Fibroblast of lung (primary cell): ENCODE results near the gene SPINK5. TPM values are rescaled to one million over a fixed set of nuclear protein-coding genes. Genes with fewer than 3 reads are reported as not detected.

Experiments used
- DNase-seq, 2 donors: peaks; one replicate each; pipeline versions ENCODE4 v3.0.0 to v3.0.0-alpha.2; 2010; ENCODE audit warnings: low read depth in 2 of 2
- H2AFZ ChIP-seq: 2 replicates; pipeline ENCODE4 v1.5.1; 2012; ENCODE audit warnings: low read length, control low read depth, inconsistent platforms
- H3K27ac ChIP-seq: 2 replicates; pipeline ENCODE4 v1.5.1; 2011; ENCODE audit warnings: low read length, control low read depth; ENCODE audit not compliant: insufficient read depth
- H3K27me3 ChIP-seq: 2 replicates; pipeline ENCODE4 v1.5.1; 2011; ENCODE audit warnings: mild to moderate bottlenecking, low read length; ENCODE audit not compliant: control insufficient read depth, insufficient read depth
- H3K36me3 ChIP-seq: 2 replicates; pipeline ENCODE4 v1.5.1; 2011; ENCODE audit warnings: low read length; ENCODE audit not compliant: control insufficient read depth, insufficient read depth
- H3K4me1 ChIP-seq: 2 replicates; pipeline ENCODE4 v1.5.1; 2011; ENCODE audit warnings: low read length; ENCODE audit not compliant: control insufficient read depth, insufficient read depth; ENCODE audit errors: extremely low read depth
- H3K4me2 ChIP-seq: 2 replicates; pipeline ENCODE4 v1.5.1; 2011; ENCODE audit warnings: low read length, control low read depth; ENCODE audit not compliant: insufficient read depth; ENCODE audit errors: extremely low read depth
- H3K4me3 ChIP-seq, 4 experiments: fragments of 200-600 bp in 1 of 4; sonication (generic) in 1 of 4; replicated peaks in 1 of 4; 2 replicates each; pipeline ENCODE4 v1.5.1; 2011 to 2016; ENCODE audit warnings: low read length in 4 of 4, low read depth in 3 of 4, mild to moderate bottlenecking in 3 of 4, control low read depth in 2 of 4, inconsistent platforms in 1 of 4, mixed read lengths in 1 of 4; ENCODE audit not compliant: insufficient read depth in 1 of 4; ENCODE audit errors: control extremely low read depth in 1 of 4
- H3K79me2 ChIP-seq: 2 replicates; pipeline ENCODE4 v1.5.1; 2012; ENCODE audit warnings: mild to moderate bottlenecking, low read length, inconsistent platforms; ENCODE audit not compliant: control insufficient read depth, insufficient read depth
- H3K9ac ChIP-seq: 2 replicates; pipeline ENCODE4 v1.5.1; 2011; ENCODE audit warnings: mild to moderate bottlenecking, low read length, control low read depth; ENCODE audit not compliant: insufficient read depth
- H3K9me3 ChIP-seq: 2 replicates; pipeline ENCODE4 v1.5.1; 2012; ENCODE audit warnings: low read depth, low read length; ENCODE audit not compliant: control insufficient read depth, insufficient read depth
- H4K20me1 ChIP-seq: 2 replicates; pipeline ENCODE4 v1.5.1; 2011; ENCODE audit warnings: low read length; ENCODE audit not compliant: control insufficient read depth, insufficient read depth; ENCODE audit errors: extremely low read depth
- EZH2 ChIP-seq: IDR thresholded peaks from 2 replicates; pipeline ENCODE4 v1.5.1; 2012; ENCODE audit warnings: low read length, control low read depth, mild to moderate bottlenecking; ENCODE audit errors: missing control alignments
- polyA plus RNA-seq, 2 donors: library from polyadenylated mRNA; depleted of rRNA in 1 of 2; stranded (reverse) in 1 of 2; unstranded in 1 of 2; fragments of >200 nt; gene quantifications; 2 replicates each; pipeline ENCODE4 v1.2.1, GENCODE V29; 2011 to 2012; ENCODE audit warnings: missing spikeins in 1 of 2
- total RNA-seq: library from RNA; depleted of rRNA; stranded (reverse); fragments of >200 nt; gene quantifications from 2 replicates; pipeline ENCODE4 v1.2.1, GENCODE V29; 2014
- TF ChIP-seq, protein P1 (sequence below), 2 donors: IDR thresholded peaks in 1 of 2; conservative IDR thresholded peaks in 1 of 2; 1 replicate in 1 of 2; 2 replicates in 1 of 2; pipeline ENCODE4 v1.5.1; 2011 to 2012; ENCODE audit warnings: low read length in 2 of 2, control low read depth in 1 of 2, inconsistent platforms in 1 of 2, low read depth in 1 of 2, mild to moderate bottlenecking in 1 of 2

The SPINK5 gene
- total and polyA plus RNA-seq, 2 donors (not counting 1 experiment from before 2014, with no cell fraction given), result not detected

DNA sequence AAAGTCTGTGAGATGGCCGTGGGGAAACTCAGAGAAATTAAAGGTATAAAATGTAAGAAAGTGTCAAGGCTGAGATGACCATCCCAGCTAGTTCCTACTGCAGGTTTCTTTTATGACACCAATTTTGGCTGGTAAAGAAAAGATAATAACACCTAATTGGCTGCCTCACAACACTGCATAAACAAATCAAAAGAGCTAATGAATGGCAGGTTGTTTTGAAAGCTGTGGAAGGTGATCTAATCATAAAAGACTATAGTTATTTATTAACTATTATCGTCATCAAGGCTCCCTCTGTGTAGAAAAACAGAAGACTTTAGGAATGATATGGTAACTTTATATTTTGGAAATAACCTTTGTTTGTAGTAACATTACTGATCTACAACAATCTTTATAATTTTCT lies 3.5 kb upstream of the SPINK5 start:
- H3K79me2 ChIP-seq, result no peaks in the 10 kb centered on the region
- H2AFZ ChIP-seq, result no peak overlapping the region
- H3K4me3 ChIP-seq, result no peak overlapping the region
- H3K27ac ChIP-seq, result no peak overlapping the region
- no peaks in the 10 kb centered on the region for H3K36me3 ChIP-seq
- DNase-seq, result no peak
- no peaks in the 10 kb centered on the region for H3K27me3 ChIP-seq
- TF ChIP-seq, protein P1, sequence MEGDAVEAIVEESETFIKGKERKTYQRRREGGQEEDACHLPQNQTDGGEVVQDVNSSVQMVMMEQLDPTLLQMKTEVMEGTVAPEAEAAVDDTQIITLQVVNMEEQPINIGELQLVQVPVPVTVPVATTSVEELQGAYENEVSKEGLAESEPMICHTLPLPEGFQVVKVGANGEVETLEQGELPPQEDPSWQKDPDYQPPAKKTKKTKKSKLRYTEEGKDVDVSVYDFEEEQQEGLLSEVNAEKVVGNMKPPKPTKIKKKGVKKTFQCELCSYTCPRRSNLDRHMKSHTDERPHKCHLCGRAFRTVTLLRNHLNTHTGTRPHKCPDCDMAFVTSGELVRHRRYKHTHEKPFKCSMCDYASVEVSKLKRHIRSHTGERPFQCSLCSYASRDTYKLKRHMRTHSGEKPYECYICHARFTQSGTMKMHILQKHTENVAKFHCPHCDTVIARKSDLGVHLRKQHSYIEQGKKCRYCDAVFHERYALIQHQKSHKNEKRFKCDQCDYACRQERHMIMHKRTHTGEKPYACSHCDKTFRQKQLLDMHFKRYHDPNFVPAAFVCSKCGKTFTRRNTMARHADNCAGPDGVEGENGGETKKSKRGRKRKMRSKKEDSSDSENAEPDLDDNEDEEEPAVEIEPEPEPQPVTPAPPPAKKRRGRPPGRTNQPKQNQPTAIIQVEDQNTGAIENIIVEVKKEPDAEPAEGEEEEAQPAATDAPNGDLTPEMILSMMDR (conservative IDR thresholded peaks at IDR 0.05 in 1 of 2, IDR thresholded peaks at IDR 0.05 in 1 of 2; ENCODE audit: low read depth in 1 of 2, low read length in 2 of 2), result no peak
- TF ChIP-seq EZH2, result no peak
- no peaks in the 10 kb centered on the region for H3K9me3 ChIP-seq
- no peaks in the 10 kb centered on the region for H3K4me1 ChIP-seq
- H4K20me1 ChIP-seq, result no peaks in the 10 kb centered on the region
- no peak overlapping the region for H3K9ac ChIP-seq
- no peak overlapping the region for H3K4me2 ChIP-seq

- no peaks in the 10 kb centered on the region for H4K20me1 ChIP-seq
- TF ChIP-seq, protein P1 (conservative IDR thresholded peaks at IDR 0.05 in 1 of 2, IDR thresholded peaks at IDR 0.05 in 1 of 2; ENCODE audit: low read depth in 1 of 2, low read length in 2 of 2), result no peak
- no peak for TF ChIP-seq EZH2
- no peaks in the 10 kb centered on the region for H3K9me3 ChIP-seq
- H3K27me3 ChIP-seq, result no peaks in the 10 kb centered on the region
- no peak for DNase-seq
- H3K9ac ChIP-seq, result no peak overlapping the region
- H3K36me3 ChIP-seq, result no peaks in the 10 kb centered on the region
- H2AFZ ChIP-seq, result no peak overlapping the region
- no peak overlapping the region for H3K4me3 ChIP-seq
- H3K27ac ChIP-seq, result no peak overlapping the region
- H3K4me1 ChIP-seq, result no peaks in the 10 kb centered on the region
- H3K4me2 ChIP-seq, result no peak overlapping the region
- no peaks in the 10 kb centered on the region for H3K79me2 ChIP-seq
These were observed 2.9 kb upstream of the SPINK5 start for GRCh38 chr5:148060881-148061280.

- H3K4me2 ChIP-seq, result no peak overlapping the region
- no peak for DNase-seq
- no peak overlapping the region for H3K27ac ChIP-seq
- no peaks in the 10 kb centered on the region for H3K9me3 ChIP-seq
- H3K9ac ChIP-seq, result no peak overlapping the region
- H3K27me3 ChIP-seq, result no peaks in the 10 kb centered on the region
- no peaks in the 10 kb centered on the region for H3K79me2 ChIP-seq
- no peak overlapping the region for H2AFZ ChIP-seq
- no peak overlapping the region for H3K4me3 ChIP-seq
- TF ChIP-seq EZH2, result no peak
- TF ChIP-seq, protein P1 (conservative IDR thresholded peaks at IDR 0.05 in 1 of 2, IDR thresholded peaks at IDR 0.05 in 1 of 2; ENCODE audit: low read depth in 1 of 2, low read length in 2 of 2), result no peak
- H4K20me1 ChIP-seq, result no peaks in the 10 kb centered on the region
- no peaks in the 10 kb centered on the region for H3K36me3 ChIP-seq
- H3K4me1 ChIP-seq, result no peaks in the 10 kb centered on the region
These were observed 6.8 kb downstream of the SPINK5 start for GRCh38 chr5:148070621-148071020.
